SJCRH30 (cell line): Measurements from ENCODE around the gene NELFB. TPM values are rescaled to one million over a fixed set of nuclear protein-coding genes. Genes with fewer than 3 reads are reported as not detected.

ENCODE experiments used
- DNase-seq, 2 experiments: peaks; one replicate each; pipeline ENCODE4 v3.0.0-alpha.2; 2015 to 2020
- H3K27ac ChIP-seq: fragments of 250-450 bp; sonication (Bioruptor Pico); 2 replicates; pipeline ENCODE4 v1.5.1; 2020; ENCODE audit warnings: mild to moderate bottlenecking, moderate library complexity
- H3K27me3 ChIP-seq: fragments of 250-450 bp; sonication (Bioruptor Pico); 2 replicates; pipeline ENCODE4 v1.5.1; 2020; ENCODE audit warnings: mild to moderate bottlenecking, moderate library complexity
- H3K36me3 ChIP-seq: fragments of 250-450 bp; sonication (Bioruptor Pico); 2 replicates; pipeline ENCODE4 v1.5.1; 2020; ENCODE audit warnings: mild to moderate bottlenecking, moderate library complexity
- H3K4me1 ChIP-seq: fragments of 250-450 bp; sonication (Bioruptor Pico); 2 replicates; pipeline ENCODE4 v1.5.1; 2020; ENCODE audit warnings: mild to moderate bottlenecking, moderate library complexity
- H3K4me3 ChIP-seq: fragments of 250-450 bp; sonication (Bioruptor Pico); 2 replicates; pipeline ENCODE4 v1.5.1; 2020; ENCODE audit warnings: mild to moderate bottlenecking, moderate library complexity
- H3K9me3 ChIP-seq: fragments of 250-450 bp; sonication (Bioruptor Pico); replicated peaks from 2 replicates; pipeline ENCODE4 v1.5.1; 2020; ENCODE audit warnings: mild to moderate bottlenecking, moderate library complexity
- total RNA-seq: library from RNA; depleted of rRNA; stranded (reverse); fragments of >200 nt; shearing (Covaris generic); gene quantifications from 2 replicates; pipeline ENCODE4 v1.2.3, GENCODE V29; 2014; rRNA removed

The NELFB gene
- total RNA-seq, 1 experiment from 2014 or later = 65.5 TPM

DNA sequence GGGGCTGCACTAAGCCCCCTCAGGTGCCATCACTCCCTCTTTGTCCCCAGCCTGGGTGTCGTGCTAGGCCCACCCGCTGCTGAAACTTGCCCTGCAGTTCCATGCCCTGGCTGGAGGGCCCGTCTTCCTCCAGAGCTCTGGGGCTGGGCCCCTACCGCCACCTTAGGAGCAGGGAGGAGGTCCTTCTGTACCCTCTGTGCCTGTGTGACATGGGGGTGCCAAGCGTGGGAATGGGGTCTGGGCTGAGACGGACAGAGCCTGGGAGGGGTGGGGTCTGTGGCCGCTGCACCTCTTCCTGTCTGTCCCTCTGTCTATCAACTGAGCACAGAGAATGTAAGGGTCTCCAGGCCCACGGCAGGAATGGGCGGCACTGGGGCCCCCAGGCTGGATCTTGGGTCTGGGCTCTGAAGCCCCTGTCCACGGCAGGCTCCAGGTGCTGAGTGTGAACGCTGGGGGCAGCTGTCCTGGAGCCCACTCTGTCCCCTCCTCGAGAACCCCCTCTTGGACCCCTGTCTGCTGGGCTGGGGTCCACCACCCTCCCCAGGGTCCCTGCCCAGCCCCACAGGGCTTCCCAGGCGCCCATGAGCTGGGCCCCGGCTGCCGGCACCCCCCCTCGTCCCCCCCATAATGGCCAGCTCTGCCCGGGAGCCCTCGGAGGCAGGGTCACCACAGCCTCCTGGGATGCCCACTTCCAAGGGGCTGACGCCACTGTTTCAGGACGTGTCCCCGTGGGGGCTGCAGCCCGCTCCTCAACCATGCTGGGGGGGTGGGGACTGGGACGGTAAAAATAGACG is 62.8 kb downstream of the NELFB start:
- Histone ChIP-seq H3K4me3 (no peak overlapping the region), H3K27me3 (peaks cover 22% of the 10 kb centered on the region), H3K27ac (no peak overlapping the region), H3K4me1 (no peaks in the 10 kb centered on the region), H3K36me3 (no peaks in the 10 kb centered on the region), H3K9me3 (no peaks in the 10 kb centered on the region)
- no peak for DNase-seq

DNA sequence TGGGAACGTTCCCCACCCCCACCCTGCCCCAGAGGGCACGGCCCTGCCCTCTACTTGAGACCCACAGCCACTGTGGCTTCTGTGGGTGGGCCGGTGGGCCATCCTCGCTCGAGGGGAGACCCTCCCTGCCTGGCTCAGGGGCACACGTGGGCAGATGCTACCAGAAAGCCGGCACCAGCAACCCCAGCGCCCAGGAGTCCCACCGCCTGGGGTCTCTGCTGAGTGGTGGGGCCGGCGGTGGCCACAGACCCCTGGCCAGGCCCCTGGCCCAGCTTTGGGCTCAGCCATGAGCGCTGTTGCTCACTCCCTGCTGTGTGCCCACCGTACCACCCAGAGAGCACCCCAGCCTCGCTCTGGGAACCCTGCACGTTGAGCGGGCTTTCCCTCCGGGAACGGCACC is 63.5 kb downstream of the NELFB start:
- H3K27me3 ChIP-seq = peaks cover 16% of the 10 kb centered on the region
- no peaks in the 10 kb centered on the region for H3K4me1 ChIP-seq
- no peak overlapping the region for H3K4me3 ChIP-seq
- H3K27ac ChIP-seq = no peak overlapping the region
- no peaks in the 10 kb centered on the region for H3K36me3 ChIP-seq
- DNase-seq = no peak
- H3K9me3 ChIP-seq = no peaks in the 10 kb centered on the region

DNA sequence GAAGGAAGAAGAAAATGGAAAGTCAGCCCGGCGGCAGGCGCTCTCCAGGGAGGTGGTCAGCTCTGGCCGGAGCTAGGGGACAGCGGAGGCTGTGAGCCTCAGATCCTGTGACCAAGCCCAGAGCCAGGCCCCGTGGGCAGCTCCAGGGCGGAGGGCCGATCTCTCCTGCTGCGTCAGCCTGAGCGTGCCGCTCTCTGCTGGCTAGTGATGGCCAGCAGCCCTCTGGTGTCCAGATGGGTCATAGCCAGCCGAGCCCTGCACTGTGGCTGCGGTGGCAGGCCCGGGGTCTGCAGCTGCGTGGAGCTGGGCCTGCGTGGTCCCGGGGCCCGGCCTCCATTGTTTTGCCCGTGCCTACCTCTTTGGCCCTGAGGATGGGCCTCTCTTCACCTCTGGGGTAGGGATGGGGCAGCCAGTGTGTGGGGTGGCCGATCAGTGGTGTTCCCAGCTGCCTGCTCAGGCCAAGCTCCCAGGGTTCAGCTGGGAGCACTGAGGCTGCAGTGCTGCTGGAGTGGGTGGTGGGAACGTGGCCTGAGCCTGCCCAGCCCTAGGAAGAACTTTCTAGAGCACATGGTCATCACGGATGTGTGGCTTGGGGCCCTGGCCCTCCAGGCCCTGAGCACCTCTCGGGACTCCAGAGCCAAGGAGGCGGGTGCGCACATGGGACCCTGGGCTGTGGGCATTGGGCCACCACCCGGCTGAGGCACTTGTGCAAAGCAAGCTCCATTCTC is 64.0 kb downstream of the NELFB start:
- H3K4me1 ChIP-seq = no peaks in the 10 kb centered on the region
- H3K4me3 ChIP-seq = no peak overlapping the region
- H3K36me3 ChIP-seq = no peaks in the 10 kb centered on the region
- H3K27ac ChIP-seq = no peak overlapping the region
- DNase-seq = peak in 1 of 2 experiments; percentile 14
- H3K9me3 ChIP-seq = no peaks in the 10 kb centered on the region
- H3K27me3 ChIP-seq = peaks cover 10% of the 10 kb centered on the region

DNA sequence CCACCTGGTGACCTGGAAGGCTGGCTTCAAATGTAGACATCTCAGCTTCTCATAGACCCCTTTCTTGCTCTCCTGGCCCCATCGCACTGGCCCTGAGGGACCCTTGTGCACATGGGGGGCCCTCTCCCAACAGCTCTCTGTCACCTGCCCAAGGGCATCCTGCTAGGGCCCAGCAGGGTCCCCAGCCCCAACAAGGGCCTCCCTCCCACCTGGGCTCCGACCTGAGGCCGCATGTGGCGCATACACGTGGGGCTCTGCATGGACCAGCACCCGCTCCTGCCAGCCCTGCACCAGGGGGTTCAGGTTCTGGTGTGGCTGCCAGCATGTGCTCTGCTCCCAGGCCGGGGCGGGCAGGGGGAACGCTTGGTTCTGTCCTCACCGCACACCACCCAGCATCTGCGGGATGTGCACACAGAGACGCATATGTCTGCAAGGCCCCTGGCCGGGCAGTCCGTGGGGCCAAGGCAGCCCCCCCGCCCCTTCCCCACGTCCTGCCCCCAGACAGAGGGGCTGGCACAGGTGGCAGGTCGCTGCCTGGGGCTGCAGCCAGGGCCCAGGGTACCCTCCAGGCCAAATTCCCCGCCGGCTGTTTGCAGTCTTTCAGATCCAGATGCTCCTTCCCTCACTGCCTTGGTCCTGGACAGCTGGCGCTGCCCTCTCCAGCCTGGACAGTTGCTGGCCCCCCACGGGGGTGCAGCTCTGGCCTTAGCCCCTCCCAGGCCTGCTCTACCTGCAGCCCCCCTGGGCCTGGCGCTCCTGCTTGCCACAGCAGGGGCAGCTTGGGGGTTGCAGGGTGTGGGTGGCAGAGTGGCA is 64.8 kb downstream of the NELFB start:
- no peaks in the 10 kb centered on the region for H3K4me1 ChIP-seq
- H3K9me3 ChIP-seq = no peaks in the 10 kb centered on the region
- no peak for DNase-seq
- H3K27me3 ChIP-seq = peaks cover 5% of the 10 kb centered on the region; the same call in 1 of the 2 replicates
- no peaks in the 10 kb centered on the region for H3K36me3 ChIP-seq
- no peak overlapping the region for H3K27ac ChIP-seq
- no peak overlapping the region for H3K4me3 ChIP-seq

DNA sequence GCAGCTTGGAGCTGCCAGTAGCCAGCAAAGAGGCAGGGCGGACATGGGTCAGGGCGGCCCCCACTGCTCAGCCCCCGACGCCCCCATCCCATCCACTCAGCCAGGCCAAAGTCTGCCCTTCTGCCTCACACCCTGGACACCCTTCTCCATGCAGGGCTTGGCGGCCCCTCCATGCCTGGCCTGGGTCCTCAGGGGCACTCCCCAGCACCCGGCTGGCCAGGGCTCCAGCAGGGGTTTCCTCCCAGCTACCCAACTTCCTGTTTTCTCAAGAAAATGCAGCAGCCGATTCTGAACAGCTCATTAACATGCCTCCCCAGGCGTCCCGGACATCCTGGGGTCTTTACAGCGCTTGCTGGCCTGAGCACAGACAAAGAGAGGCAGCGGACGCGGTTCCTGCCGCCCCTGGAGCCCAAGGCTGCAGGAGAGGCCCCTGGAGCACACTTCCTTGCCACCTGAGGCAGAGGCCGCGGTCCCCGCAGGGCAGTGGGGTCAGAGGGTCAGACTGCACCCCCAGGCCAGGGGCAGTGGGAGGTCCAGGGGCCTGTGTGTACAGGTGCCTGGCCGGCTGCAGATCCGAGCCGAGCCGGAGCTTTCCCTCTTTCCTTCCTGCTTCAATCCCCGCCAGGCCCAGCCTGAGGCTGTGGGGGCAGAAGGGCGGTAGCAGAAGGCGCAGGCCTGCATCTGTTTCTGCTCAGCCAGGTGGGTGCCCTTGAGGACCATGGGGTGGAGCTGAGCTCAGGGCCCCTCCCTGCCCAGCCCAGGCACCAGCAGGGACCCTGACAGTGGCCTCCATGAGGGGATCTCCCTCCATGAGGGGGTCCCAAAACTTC is 65.6 kb downstream of the NELFB start:
- DNase-seq = no peak
- no peaks in the 10 kb centered on the region for H3K36me3 ChIP-seq
- no peaks in the 10 kb centered on the region for H3K4me1 ChIP-seq
- no peak overlapping the region for H3K4me3 ChIP-seq
- H3K27ac ChIP-seq = no peak overlapping the region
- no peaks in the 10 kb centered on the region for H3K9me3 ChIP-seq
- H3K27me3 ChIP-seq = no peaks in the 10 kb centered on the region

DNA sequence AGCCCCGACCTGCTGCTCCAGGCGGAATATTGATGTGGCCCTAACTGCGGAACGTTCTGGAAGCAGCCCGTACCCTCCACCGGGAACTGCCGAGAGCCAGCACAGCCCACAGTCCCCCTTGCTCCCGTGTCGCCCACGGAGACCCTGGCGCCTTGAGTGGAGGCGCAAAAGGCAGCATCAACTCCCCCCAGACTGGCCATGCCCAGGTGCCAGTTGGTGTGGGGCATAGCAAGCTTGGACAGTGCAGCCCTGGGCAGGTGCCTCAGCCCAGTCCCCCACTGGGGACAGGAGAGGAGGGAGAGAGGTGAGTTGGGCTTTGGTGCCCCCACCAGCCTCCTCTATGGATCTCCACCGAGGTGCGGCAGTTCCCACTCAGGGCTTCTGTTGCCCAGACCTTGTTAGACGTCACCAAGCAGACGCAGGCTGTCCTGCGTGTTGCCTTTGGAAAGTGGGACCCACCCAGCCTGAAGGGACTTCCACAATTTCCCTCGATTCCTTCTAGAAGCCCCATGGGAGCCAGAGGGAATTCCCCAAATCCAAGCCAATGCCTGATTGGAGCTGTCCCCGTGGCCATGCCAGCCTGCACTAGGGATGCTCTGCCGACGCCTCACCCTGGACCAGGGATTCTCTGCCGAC is 66.7 kb downstream of the NELFB start:
- H3K4me1 ChIP-seq = no peaks in the 10 kb centered on the region
- H3K9me3 ChIP-seq = no peaks in the 10 kb centered on the region
- H3K27me3 ChIP-seq = no peaks in the 10 kb centered on the region
- H3K4me3 ChIP-seq = no peak overlapping the region
- no peak overlapping the region for H3K27ac ChIP-seq
- DNase-seq = no peak
- H3K36me3 ChIP-seq = no peaks in the 10 kb centered on the region

Other genes with a start within 250 kb of the NELFB start
- 4.0 and 4.6 TPM in 2 replicates for gene ABCA2, start 227.1 kb upstream of the NELFB start, total RNA-seq
- gene FUT7, start 223.2 kb upstream of the NELFB start, total RNA-seq = not detected in 2 replicates
- 0.51 and 0.91 TPM in 2 replicates for gene NPDC1, start 209.2 kb upstream of the NELFB start, total RNA-seq
- gene ENTPD2, start 201.3 kb upstream of the NELFB start, total RNA-seq = 1.9 and 2.0 TPM in 2 replicates
- 69.7 and 71.0 TPM in 2 replicates for gene SAPCD2, start 184.8 kb upstream of the NELFB start, total RNA-seq
- gene UAP1L1, start 177.8 kb upstream of the NELFB start, total RNA-seq = 12.6 and 13.8 TPM in 2 replicates
- gene MAN1B1, start 168.3 kb upstream of the NELFB start, total RNA-seq = 38.4 and 42.6 TPM in 2 replicates
- 12.6 and 13.4 TPM in 2 replicates for gene DPP7, start 140.6 kb upstream of the NELFB start, total RNA-seq
- gene GRIN1, start 116.2 kb upstream of the NELFB start, total RNA-seq = 0.49 and 2.0 TPM in 2 replicates
- 0.24 and 0.53 TPM in 2 replicates for gene LRRC26, start 85.3 kb upstream of the NELFB start, total RNA-seq
- gene TMEM210, start 83.3 kb upstream of the NELFB start, total RNA-seq = not detected in 2 replicates
- 29.7 and 38.7 TPM in 2 replicates for gene ANAPC2, start 66.8 kb upstream of the NELFB start, total RNA-seq
- gene SSNA1, start 66.7 kb upstream of the NELFB start, total RNA-seq = 73.0 and 88.1 TPM in 2 replicates
- 14.0 and 14.8 TPM in 2 replicates for gene TPRN, start 54.6 kb upstream of the NELFB start, total RNA-seq
- gene TMEM203, start 49.7 kb upstream of the NELFB start, total RNA-seq = 57.3 and 60.5 TPM in 2 replicates
- gene NDOR1, start 49.6 kb upstream of the NELFB start, total RNA-seq = 12.5 and 17.2 TPM in 2 replicates
- gene RNF208, start 33.1 kb upstream of the NELFB start, total RNA-seq = 0.23 and 0.43 TPM in 2 replicates
- gene CYSRT1, start 30.2 kb upstream of the NELFB start, total RNA-seq = 1.7 TPM in 2 replicates
- not detected in 2 replicates for gene RNF224, start 27.8 kb upstream of the NELFB start, total RNA-seq
- gene SLC34A3, start 24.4 kb upstream of the NELFB start, total RNA-seq = 0.06 TPM in 1 of 2 replicates, not detected in the other
- 528 and 565 TPM in 2 replicates for gene TUBB4B, start 14.0 kb upstream of the NELFB start, total RNA-seq
- gene STPG3, start 4.0 kb upstream of the NELFB start, total RNA-seq = not detected in 2 replicates
- 4.0 and 4.4 TPM in 2 replicates for gene TOR4A, start 22.4 kb downstream of the NELFB start, total RNA-seq
- 0.89 and 1.0 TPM in 2 replicates for gene NRARP, start 46.9 kb downstream of the NELFB start, total RNA-seq
- 1.8 and 1.9 TPM in 2 replicates for gene EXD3, start 167.8 kb downstream of the NELFB start, total RNA-seq
- gene NOXA1, start 168.1 kb downstream of the NELFB start, total RNA-seq = not detected in 2 replicates
- not detected in 2 replicates for gene ENTPD8, start 186.0 kb downstream of the NELFB start, total RNA-seq
- 35.4 and 40.3 TPM in 2 replicates for gene NSMF, start 204.0 kb downstream of the NELFB start, total RNA-seq